Nephron progenitor cell (in vitro differentiated cells): ENCODE results near the gene CLDN19.
"Not testable (repeated sequence)": the region's sequence is repeated elsewhere in the genome, so short reads cannot be mapped to it uniquely, and the experiment has no call there.

Source experiments
- DNase-seq: peaks from one replicate; pipeline ENCODE4 v3.0.0; 2021
- H3K27ac Mint-ChIP-seq: 2 replicates; pipeline ENCODE4 v1.8.0; 2021; ENCODE audit warnings: mild to moderate bottlenecking, moderate library complexity, mixed read lengths
- H3K27me3 Mint-ChIP-seq: 2 replicates; pipeline ENCODE4 v1.8.0; 2021; ENCODE audit warnings: mild to moderate bottlenecking, low read depth, mixed read lengths; ENCODE audit not compliant: poor library complexity
- H3K36me3 Mint-ChIP-seq: 2 replicates; pipeline ENCODE4 v1.8.0; 2021; ENCODE audit warnings: low read depth, mixed read lengths
- H3K4me1 Mint-ChIP-seq: 2 replicates; pipeline ENCODE4 v1.8.0; 2021; ENCODE audit warnings: mixed read lengths
- H3K4me3 Mint-ChIP-seq: 2 replicates; pipeline ENCODE4 v1.8.0; 2021; ENCODE audit warnings: mild to moderate bottlenecking, moderate library complexity, mixed read lengths
- H3K9me3 Mint-ChIP-seq: 2 replicates; pipeline ENCODE4 v1.8.0; 2021; ENCODE audit warnings: mild to moderate bottlenecking, moderate library complexity, mixed read lengths
- CTCF ChIP-seq: fragments of 200-600 bp; sonication (generic); IDR thresholded peaks from 2 replicates; pipeline ENCODE4 v1.5.0; 2021; ENCODE audit warnings: antibody characterized with exemption

CLDN19 gene

GRCh38 chr1:42732126-42732680, 7.8 kb downstream of the CLDN19 start:
- no peak for TF ChIP-seq CTCF
- Mint-ChIP-seq H3K4me1 (peaks cover 20% of the 10 kb centered on the region), H3K4me3 (no peak overlapping the region), H3K9me3 (no peaks in the 10 kb centered on the region), H3K27ac (peak overlapping the region; percentile 35), H3K36me3 (no peaks in the 10 kb centered on the region), H3K27me3 (peaks cover 2% of the 10 kb centered on the region)
- DNase-seq = no peak

DNA sequence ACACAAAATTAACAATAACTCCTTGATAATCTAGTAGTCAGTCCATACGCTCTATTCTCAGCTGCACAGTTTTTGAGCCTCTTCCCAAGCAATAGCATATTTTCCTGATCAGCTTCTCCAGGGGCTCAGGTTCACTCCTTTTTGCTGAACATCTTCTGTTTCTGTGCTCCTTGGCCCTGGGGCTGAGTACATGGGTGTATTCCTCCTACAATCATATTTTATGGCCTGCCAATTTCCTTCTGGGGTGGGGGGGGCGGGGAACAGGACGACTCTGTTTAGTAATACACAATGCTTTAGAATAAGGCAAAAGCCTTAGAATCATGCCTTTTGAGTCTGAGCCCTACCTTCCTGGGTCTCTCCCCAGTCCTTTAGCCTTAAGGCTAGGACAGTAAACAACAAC, 8.5 kb downstream of the CLDN19 start:
- no peak overlapping the region for H3K27ac Mint-ChIP-seq
- H3K4me3 Mint-ChIP-seq = no peak overlapping the region
- peaks cover 2% of the 10 kb centered on the region for H3K27me3 Mint-ChIP-seq
- H3K4me1 Mint-ChIP-seq = peaks cover 14% of the 10 kb centered on the region
- TF ChIP-seq CTCF = no peak
- no peaks in the 10 kb centered on the region for H3K9me3 Mint-ChIP-seq
- no peak for DNase-seq
- no peaks in the 10 kb centered on the region for H3K36me3 Mint-ChIP-seq

GRCh38 chr1:42730988-42731387, 9.0 kb downstream of the CLDN19 start:
- Mint-ChIP-seq H3K36me3 (no peaks in the 10 kb centered on the region), H3K4me1 (peaks cover 12% of the 10 kb centered on the region), H3K9me3 (no peaks in the 10 kb centered on the region), H3K4me3 (no peak overlapping the region), H3K27ac (no peak overlapping the region), H3K27me3 (peaks cover 2% of the 10 kb centered on the region)
- no peak for TF ChIP-seq CTCF
- no peak for DNase-seq

DNA sequence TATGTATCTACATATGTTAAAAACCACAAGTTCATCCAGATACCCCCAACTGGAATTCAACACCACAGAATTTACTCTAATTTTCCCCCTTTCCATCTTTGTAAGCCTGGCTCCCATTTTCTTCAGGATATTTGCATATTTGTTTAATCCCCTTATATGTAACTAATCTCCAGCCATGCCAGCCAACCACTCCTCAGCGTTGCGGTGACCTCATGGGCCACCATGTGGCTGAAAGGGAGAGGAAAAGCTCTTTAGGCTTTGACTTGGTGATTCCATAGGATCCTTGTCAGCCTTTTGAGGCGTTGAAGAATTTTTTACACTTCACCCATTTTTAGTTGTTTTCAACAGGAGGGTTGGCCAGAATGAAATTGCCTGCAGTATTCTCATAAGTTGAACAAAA, 10.0 kb downstream of the CLDN19 start:
- Mint-ChIP-seq H3K4me3 (no peak overlapping the region), H3K36me3 (no peaks in the 10 kb centered on the region), H3K4me1 (peaks cover 11% of the 10 kb centered on the region), H3K27me3 (peaks cover 2% of the 10 kb centered on the region), H3K27ac (no peak overlapping the region), H3K9me3 (no peaks in the 10 kb centered on the region)
- no peak for DNase-seq
- TF ChIP-seq CTCF = no peak

DNA sequence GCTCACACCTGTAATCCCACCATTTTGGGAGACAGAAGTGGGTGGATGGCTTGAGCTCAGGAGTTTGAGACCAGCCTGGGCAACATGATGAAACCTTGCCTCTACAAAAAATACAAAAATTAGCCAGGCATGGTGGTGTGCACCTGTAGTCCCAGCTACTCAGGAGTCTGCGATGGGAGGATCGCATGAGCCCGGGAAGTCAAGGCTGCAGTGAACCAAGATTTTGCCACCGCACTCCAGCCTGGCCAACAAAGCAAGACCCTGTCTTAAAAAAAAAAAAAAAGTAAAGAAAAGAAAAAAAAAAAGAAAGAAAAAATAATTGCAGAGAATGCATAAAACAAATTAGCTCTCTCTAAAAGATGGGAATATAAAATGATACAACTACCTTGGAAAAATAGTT, 14.2 kb downstream of the CLDN19 start:
- not testable (repeated sequence) for H3K4me3 Mint-ChIP-seq, H3K27ac Mint-ChIP-seq, DNase-seq, H3K4me1 Mint-ChIP-seq, H3K27me3 Mint-ChIP-seq
- Mint-ChIP-seq H3K9me3 (peaks cover 13% of the 10 kb centered on the region), H3K36me3 (peaks cover 16% of the 10 kb centered on the region)

DNA sequence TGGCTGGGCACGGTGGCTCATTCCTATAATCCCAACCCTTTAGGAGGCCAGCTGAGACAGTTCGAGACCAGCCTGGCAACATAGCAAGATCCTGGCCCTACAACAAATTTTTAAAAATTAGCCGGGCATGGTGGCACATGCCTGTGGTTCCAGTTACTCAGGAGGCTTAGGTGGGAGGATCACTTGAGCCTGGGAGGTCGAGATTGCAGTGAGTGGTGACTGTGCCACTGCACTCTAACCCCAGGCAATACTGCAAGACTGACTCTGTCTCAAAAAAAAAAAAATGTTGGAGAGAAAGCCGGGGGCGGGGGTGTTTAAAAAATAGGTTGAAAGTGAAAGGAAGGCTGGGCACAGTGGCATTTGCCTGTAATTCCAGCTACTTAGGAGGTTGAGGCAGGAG, 16.5 kb downstream of the CLDN19 start:
- H3K27me3 Mint-ChIP-seq = peaks cover 3% of the 10 kb centered on the region
- H3K4me3 Mint-ChIP-seq = no peak overlapping the region
- peaks cover 13% of the 10 kb centered on the region for H3K9me3 Mint-ChIP-seq
- no peak for TF ChIP-seq CTCF
- DNase-seq = no peak
- H3K4me1 Mint-ChIP-seq = no peaks in the 10 kb centered on the region
- no peak overlapping the region for H3K27ac Mint-ChIP-seq
- peaks cover 27% of the 10 kb centered on the region for H3K36me3 Mint-ChIP-seq

GRCh38 chr1:42722403-42722802, 17.6 kb downstream of the CLDN19 start:
- not testable (repeated sequence) for H3K27me3 Mint-ChIP-seq, H3K4me1 Mint-ChIP-seq, H3K4me3 Mint-ChIP-seq, DNase-seq, H3K27ac Mint-ChIP-seq
- peaks cover 13% of the 10 kb centered on the region for H3K9me3 Mint-ChIP-seq
- peaks cover 38% of the 10 kb centered on the region for H3K36me3 Mint-ChIP-seq
